HG03039 (cell line): ENCODE measurements around the gene PIAS1.
"Not testable (repeated sequence)": the region's sequence is repeated elsewhere in the genome, so short reads cannot be mapped to it uniquely, and the experiment has no call there.

Experiments
- ATAC-seq: cut with Tn5 transposase; IDR thresholded peaks from one replicate; pipeline ENCODE4 v1.9.1; 2021; ENCODE audit warnings: mild to moderate bottlenecking, moderate library complexity; ENCODE audit not compliant: unreplicated experiment

The PIAS1 gene

DNA sequence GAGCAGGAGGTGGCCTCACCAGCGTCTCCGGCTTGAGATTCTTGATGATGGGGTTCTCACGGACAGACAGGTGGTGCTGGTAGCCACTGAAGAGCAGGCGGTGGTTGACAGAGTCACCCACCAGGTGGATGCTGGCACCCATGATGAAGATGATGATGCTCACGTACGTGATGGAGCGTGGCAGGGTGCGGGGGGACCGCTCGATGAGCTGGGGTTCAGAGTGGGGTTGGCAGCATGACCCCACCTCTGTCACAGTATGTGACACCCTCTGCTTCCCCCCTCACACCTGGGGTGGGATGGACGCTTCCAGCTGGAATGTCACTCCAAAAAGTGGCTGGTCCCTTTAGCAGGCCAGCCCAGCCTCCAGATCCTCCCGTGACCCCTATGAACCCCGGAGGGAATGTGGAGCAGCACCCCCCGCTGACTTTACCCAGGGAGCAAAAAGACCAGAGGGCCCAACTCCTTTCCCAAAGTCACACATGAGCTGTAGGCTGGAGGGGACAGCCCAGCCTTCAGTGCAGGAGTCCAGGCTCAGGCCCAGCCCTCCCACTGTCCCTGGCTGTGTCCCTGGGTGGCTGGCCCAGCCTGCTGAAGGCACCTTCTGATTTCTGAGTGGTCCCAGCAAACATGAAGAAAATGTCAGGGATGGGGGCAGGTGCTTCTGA, 157.7 kb downstream of the PIAS1 start:
- ATAC-seq: no peak

DNA sequence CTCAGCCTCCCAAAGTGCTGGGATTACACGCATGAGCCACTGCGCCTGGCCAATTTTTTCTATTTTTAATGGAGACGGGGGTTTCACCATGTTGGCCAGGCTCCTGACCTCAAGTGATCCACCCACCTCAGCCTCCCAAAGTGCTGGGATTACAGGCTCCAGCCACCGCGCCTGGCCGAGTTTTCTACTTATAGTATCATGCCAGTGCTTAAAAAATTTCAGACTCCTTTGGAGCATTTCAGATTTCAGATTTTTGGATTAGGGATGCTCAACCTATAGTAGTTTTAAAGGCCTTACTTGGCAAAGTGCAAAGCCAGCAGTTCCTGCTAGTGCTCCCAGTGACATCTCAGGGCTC, 159.4 kb downstream of the PIAS1 start:
- not testable (repeated sequence) for ATAC-seq

DNA sequence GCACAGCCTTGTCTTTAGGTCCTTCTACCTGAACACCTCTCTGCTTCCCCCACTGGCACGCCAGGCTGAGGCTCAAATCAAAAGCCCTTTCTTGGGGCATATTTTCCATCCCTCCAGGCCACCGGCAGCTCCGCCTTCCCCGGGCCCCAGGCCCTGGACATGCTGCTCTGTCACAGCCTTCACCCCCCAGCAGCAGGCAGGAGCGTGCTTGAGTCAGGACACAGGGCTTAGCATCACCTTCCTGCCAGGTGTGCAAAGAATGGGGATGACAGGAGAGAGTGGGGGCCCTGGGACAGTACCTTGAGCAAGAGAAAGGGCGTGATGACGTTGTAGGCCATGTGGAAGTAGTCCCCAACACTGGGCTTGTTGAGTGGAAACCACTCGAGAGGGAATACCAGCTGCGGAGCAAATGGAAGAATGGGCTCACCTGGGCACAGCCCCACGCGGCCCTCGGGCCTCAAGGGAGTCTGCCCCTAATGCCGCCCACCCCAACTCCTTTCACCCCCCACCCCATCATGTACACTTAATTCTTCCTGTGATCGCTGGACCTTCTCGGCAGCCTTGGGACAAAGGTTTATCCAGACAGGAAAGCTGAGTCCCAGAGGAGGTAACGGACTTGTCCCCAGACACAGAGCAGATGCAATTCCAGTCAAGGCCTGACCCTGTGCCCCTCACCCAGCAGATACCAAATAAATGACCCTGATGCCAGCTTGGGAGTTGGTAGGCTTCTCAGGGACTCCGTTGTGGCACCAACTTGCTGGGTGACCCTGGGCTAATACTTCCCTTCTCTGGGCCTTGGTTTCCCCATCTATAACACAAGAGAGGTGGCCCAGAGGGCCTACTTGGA, 160.1 kb downstream of the PIAS1 start:
- no peak for ATAC-seq

DNA sequence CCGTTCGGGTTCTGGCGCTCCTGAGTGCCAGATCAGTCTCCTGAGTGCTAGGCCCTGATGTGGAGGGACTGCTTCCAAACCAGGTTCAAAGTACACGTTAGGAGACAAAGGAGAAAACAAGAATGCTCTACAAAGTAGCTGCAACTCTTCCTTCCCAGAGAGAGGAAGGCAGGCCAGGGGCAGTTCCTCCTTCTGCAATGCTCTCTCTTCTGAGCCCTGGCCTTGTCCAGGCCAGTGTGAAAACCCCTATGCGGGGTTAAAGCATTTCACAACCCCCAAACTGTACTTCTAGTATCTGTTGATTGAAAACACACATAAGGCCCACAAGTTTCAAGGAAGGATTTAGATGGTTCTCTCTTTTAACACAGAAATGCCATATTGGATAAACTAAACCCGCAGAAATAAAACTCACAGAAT, 160.7 kb downstream of the PIAS1 start:
- ATAC-seq: no peak

DNA sequence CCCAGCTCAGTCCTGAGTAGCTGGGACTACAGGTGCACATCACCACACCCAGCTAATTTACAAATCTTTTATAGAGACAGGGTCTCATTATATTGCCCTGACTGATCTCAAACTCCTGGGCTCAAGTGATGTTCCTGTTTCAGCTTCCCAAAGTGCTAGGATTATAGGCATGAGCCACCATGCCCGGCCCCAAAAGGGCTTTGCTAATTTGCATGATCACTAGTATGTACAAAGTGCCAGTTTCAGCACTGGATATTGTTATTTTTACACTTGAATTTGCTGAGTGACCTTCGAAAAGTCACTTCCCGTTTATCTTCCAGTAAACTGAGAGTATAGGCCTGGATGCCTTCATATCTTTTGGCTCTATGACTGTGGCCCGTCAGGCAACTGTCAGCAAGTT, 163.2 kb downstream of the PIAS1 start:
- no peak for ATAC-seq

DNA sequence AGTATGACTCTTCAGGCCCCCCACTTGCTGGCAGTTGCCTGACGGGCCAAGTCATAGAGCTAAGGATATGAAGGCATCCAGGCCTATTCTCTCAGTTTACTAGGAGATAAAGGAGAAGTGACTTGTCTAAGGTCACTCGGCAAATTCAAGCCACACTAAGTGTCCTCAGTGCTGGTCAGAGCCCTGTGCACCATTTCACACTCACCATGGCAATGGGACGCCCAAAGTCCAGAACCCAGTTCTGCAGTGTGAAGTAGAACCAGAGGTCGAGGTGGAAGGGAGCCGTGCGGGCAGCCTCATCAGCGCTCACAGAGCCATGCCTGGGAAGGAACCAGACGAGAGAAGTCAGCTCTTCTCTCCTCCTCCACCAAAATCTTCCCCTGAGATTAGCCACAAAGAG, 164.2 kb downstream of the PIAS1 start:
- no peak for ATAC-seq

DNA sequence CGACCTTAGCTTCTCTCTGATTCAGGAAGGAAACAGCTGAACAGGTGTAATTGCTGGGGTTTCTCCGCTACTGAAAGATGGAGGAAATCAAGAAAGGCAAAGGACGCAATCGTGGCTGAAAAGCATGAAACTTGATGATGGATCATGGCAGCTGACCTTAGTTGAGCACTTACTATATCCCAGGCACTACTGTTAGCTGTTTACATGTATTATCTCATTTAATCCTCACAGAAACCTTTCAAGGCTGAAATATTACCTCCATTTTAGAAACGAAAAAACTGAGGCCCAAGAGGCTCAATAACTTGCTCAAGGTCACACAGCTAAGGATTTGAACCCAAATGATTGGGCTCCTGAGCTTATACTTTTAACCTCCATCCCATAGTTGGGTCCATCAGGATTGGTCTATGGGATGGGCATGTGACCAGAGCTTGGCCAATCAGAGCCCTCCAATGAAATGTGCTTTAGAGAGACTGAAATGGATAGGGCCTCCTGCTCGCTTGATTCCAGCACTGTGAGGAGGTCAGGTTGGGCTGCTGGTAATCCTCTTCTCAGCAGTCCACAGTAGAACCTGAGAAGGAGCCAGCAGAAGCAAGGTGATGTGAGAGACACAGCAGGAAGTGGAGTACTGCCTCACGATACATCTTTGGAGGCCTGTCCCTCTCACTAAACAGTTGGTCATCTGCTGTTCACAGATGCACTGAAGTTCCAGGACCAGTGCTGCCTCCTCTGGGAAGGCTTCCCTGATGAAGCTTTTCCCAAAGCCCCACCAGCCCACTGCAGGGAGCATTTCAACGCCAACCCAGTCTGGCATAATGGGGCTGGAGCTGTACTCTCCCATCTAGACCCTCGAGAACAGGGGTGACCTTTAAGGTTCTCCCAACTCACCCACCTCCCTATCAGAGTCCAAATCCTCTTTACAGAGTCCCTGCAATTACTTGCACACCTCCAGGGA, 165.0 kb downstream of the PIAS1 start:
- ATAC-seq: no peak

DNA sequence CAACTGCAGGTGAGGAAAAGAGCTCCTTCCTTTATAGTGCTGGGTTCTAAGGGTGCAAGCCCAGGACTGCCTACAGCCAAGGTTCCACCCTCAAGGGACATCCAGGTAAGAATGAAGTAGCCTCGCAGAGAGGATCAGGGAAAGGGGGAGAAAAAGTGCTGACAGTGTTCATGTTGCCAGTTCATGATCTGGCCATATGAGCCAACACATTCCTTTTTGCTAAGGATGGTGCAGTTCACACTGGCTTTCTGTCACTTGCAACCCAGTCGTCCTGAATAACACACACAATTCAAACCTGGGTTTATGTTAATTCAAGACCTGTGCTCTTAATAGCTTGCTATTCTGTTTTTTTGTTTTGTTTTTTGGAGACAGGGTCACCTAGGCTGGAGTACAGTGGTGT, 166.4 kb downstream of the PIAS1 start:
- ATAC-seq: no peak

DNA sequence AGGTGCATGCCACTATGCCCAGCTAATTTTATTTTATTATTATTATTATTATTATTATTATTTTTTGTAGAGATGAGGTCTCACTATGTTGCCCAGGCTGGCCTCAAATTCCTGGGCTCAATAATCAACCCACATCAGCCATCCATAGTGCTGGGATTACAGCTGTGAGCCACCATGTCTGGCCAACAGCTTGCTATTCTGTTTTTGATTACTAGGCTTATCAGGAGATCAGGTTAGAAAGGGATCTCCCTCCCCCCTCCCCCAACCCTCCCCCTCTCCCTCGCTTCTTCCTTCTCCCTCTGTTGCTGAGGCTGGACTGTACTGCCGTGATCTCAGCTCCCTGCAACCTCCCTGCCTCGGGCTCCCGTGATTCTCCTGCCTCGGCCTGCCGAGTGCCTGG, 166.9 kb downstream of the PIAS1 start:
- ATAC-seq: no peak

DNA sequence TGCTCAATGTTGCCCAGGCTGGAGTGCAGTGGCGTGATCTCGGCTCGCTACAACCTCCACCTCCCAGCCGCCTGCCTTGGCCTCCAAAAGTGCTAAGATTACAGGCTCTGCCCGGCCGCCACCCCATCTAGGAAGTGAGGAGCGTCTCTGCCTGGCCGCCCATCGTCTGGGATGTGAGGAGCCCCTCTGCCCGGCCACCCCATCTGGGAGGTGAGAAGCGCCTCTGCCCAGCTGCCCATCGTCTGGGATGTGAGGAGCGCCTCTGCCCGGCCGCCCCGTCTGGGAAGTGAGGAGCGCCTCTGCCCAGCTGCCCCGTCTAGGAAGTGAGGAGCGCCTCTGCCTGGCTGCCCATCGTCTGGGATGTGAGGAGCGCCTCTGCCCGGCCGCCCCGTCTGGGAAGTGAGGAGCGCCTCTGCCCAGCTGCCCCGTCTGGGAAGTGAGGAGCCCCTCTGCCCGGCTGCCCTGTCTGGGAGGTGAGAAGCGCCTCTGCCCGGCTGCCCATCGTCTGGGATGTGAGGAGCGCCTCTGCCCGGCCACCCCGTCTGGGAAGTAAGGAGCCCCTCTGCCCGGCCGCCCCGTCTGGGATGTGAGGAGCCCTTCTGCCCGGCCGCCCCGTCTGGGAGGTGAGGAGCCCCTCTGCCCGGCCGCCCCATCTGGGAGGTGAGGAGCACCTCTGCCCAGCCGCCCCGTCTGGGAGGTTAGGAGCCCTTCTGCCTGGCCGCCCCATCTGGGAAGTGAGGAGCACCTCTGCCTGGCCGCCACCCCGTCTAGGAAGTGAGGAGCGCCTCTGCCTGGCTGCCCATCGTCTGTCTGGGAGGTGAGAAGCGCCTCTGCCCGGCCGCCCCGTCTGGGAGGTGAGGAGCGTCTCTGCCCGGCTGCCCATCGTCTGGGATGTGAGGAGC, 167.7 kb downstream of the PIAS1 start:
- not testable (repeated sequence) for ATAC-seq

DNA sequence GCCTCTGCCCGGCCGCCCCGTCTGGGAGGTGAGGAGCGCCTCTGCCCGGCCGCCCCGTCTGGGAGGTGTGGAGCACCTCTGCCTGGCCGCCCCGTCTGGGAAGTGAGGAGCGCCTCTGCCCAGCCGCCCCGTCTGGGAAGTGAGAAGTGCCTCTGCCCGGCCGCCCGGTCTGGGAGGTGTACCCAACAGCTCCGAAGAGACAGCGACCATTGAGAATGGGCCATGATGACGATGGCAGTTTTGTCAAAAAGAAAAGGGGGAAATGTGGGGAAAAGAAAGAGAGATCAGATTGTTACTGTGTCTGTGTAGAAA, 168.3 kb downstream of the PIAS1 start:
- not testable (repeated sequence) for ATAC-seq

DNA sequence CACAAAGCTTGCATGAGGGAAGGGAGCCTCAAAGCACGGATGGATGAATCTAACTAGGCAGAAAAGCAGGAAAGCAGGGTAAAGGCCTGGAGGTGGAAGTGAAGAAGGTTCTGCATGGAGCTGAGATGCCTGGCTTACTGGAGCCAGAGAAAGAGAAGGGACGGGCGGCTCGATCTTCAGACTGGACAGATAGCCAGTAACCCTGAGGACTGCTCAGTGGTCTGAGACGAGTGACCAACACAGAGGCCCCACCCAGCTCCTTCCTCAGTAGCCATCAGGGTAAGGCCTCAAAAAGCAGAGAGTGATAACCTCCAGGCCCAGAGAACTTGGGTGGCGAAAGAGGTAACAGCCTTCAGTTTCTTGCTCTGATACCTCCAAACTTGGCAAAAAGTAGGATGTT, 169.1 kb downstream of the PIAS1 start:
- ATAC-seq: no peak

DNA sequence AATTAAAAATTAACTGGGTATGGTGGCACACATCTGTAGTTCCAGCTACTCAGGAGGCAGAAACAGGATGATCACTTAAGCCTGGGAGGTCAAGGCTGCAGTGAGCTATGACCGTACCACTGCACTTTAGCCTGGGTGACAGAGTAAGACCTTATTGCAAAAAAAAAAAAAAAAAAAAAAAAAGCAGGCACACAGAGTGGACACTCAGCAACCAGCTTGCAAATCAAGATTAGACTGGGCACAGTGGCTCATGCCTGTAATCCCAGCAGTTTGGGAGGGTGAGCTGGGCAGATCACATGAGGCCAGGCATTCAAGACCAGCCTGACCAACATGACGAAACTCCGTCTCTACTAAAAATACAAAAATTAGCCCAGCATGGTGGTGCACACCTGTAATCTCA, 170.0 kb downstream of the PIAS1 start:
- no peak for ATAC-seq

DNA sequence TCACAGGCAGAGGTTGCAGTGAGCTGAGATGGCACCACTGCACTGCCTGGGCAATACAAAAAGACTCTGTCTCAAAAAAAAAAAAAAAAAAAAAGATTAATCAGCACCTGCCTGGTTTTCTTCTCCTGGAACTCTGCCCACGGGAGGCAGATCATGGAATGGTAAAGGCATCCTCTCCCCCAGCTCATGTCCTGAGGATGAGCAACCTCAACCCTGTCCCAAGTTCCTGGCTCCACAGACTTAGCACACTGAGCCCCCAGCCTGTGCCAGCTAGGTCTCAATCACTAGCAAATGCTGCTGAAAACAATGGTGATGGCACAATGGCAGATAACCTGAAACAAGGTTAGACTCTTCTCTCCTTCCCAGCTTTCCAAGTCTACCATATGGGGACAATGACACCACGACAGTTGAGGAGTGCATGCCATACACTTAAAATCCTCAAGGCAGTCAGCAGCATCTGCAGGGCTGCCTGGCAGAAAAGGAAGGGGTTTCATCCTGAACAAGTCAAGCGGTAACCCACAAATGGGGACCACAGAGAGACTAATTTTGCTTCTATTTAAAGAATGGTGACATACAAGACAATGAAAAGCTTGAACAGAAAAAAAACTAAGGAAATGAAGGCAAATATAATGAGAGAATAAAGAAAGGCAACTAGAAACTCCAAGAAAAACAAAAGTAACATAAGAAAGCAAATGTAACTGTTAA, 170.6 kb downstream of the PIAS1 start:
- ATAC-seq: no peak

DNA sequence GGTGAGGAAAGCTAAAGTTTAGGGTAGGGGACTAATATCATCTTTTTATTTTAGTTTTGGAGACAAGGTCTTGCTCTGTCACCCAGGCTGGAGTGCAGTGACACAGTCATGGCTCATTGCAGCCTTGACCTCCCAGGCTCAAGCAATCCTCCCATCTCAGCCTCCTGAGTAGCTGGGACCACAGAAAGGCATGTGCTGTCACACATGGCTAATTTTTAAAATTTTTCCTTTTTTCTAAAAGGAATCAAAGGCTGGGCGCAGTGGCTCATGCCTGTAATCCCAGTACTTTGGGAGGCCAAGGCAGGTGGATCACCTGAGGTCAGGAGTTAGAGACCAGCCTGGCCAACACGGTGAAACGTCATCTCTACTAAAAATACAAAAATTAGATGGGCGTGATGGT, 171.3 kb downstream of the PIAS1 start:
- not testable (repeated sequence) for ATAC-seq

DNA sequence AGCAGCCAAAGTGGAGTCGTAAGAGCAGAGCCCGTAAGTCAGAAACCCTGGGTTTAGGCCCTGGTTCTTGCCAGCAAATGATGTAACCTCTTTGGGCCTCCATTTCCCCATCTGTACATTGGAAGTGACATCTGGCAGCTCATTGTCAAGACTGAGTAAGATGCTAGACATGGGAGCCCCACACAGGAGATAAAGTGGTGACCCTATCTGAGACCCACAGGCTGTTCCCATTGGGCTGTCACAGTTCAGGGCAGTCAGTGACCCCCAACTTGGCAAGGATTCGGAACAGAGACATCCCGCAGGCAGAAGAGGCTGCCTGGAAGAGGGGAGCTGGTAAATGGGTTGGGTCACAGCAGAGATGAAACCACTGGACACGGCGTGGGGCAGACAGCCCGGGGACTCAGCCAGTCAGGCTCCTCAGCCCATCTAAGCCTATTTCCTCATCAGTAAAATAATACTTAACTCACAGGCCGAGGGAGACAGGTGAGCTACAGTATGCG, 173.6 kb downstream of the PIAS1 start:
- no peak for ATAC-seq

DNA sequence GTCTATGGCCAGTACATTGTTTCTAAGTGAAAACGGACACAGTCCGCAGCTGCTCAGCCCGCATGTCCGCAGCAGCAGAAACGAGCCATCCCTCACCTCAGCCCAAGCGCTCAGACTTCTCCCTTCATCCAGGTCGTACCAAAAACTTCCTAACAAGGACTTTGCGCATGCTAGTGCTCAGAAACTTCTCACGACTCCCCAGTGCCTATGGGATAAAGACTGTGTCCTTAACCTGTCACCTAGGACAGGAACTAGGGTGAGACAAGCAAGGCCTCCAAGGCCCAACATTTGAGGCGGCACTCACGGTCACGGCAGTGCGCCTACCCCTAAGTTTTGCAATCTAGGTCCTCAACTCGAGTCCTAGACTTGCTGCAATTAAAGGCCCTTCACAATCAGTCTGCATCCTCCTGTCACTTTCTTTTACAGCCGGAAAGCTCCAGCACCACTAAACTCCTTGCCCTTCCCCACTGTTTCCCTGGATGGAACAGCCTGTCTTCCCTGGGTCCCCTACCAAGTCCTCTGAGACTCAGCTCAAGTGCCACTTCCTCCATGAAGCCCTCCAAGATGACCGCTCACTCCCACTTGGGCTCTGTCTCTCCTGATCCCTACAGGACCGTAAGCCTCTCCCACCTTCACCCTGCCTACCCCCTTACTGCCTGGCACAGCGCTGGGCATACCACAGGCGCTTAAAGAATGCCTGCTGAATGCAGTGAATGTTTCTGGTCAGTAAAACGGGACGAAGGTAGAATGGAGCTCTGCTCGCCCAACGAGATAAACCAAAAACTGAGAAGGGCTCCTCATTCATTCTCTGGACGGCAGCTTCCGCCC, 174.2 kb downstream of the PIAS1 start:
- ATAC-seq: no peak

DNA sequence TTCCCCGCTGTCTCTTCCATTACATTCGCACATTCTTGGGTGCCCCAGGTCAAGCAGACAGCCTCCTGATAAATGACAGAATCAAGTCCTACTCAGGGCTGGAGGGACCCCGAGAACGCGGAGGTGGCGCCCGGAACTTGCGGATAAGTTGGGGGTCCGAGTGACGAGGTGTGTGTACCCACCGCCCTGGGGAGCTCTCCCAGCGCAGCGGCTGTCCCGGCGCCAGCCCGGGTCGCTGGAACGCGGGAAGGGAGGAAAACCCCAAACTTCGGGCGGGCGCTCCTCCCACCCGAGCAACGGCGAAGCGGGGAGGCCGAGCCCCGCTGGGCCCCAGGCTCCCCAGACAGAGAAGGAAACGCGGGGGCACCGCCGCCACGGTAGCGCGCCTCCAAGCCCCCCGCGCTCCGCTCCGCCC, 174.9 kb downstream of the PIAS1 start:
- ATAC-seq: no peak
